HTR-8/SVneo (cell line): Measurements from ENCODE around the gene CAMK2D.

Experiments used
- DNase-seq: peaks from one replicate; pipeline ENCODE4 v3.0.0; 2011; ENCODE audit warnings: low spot score, mixed read lengths; ENCODE audit not compliant: insufficient read length
- FAIRE-seq: peaks from 2 replicates; lab custom pipeline; 2011; peaks lifted over from hg19 to GRCh38; lab: Jason Lieb, UNC

CAMK2D gene

DNA sequence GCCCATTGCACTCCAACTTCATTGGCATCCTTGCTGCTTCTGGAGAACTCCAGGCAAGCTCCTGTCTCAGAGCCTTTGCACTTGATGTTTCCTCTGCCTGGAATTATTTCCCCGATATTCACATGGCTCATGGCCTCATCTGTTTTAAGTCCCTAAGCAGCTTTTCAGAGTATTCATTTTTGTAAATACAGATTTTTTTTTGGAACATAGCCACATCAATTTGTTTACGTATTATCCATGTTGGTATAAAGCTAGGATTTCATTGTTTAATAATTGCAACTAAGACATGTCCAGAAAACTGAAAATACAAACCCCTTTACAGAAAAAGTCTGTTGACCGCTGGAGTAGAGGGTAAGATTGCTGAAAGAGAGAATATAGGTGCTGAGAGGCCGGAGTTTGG, 142.0 kb downstream of the CAMK2D start:
- no peak for DNase-seq
- FAIRE-seq, result no peak

DNA sequence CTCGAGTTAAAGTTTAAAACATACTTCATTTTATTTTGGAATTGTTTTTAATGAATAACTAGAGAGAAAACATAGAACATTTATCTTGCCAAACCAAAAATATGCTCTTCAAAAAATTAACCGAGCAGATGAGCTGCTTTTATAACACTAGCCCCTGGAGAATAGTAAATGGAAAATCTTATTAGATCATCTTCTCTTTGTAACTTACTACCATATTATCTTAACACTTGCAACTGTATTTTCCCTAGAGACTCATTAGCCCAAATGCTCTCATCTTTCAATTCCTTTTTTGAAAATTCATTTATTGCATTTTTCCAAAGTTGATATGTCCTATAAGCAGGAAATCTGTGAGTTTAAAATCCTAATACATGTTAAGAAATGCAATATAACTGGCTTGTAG, 143.3 kb downstream of the CAMK2D start:
- FAIRE-seq (no peak), DNase-seq (no peak)

DNA sequence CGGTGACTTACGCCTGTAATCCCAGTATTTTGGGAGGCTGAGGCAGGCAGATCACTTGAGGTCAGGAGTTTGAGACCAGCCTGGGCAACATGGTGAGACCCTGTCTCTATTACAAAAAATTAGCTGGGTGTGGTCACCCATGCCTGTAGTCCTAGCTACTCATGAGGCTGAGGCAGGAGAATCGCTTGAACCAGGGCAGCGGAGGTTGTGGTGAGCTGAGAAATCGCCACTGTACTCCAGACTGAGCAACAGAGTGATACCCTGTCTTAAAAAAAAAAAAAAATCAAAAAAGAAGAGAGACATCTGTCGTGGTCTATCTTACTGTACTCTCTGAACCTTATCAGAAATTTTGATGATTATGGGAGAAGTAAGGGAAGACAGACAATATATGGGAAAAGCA, 144.3 kb downstream of the CAMK2D start:
- DNase-seq (no peak), FAIRE-seq (no peak)

GRCh38 chr4:113616443-113616842, 145.1 kb downstream of the CAMK2D start:
- DNase-seq (no peak), FAIRE-seq (no peak)

- no peak for DNase-seq
- no peak for FAIRE-seq
Measured at GRCh38 chr4:113614414-113614813, 147.1 kb downstream of the CAMK2D start.

- DNase-seq (no peak), FAIRE-seq (no peak)
Measured at GRCh38 chr4:113613503-113613902, 148.0 kb downstream of the CAMK2D start.

DNA sequence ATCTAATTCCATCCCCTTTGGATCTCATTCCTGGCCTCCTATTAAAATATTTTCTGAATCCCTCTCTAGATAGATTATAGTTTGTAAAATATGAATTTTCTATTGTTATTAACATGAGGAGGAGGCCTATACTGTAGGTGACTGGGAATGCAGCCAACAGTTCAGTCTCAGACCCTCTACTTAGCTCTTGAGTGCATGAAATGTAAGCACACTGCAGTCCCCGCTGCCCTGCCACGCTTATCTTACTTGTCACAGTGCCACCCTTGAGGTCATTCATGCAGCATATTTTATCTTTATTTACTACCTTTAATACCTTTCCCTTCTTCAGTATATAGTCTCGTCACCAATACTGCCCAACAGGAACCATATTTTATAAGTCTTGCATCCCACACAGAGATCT, 151.0 kb downstream of the CAMK2D start:
- FAIRE-seq (no peak), DNase-seq (no peak)

GRCh38 chr4:113607998-113608397, 153.5 kb downstream of the CAMK2D start:
- FAIRE-seq (no peak), DNase-seq (no peak)

DNA sequence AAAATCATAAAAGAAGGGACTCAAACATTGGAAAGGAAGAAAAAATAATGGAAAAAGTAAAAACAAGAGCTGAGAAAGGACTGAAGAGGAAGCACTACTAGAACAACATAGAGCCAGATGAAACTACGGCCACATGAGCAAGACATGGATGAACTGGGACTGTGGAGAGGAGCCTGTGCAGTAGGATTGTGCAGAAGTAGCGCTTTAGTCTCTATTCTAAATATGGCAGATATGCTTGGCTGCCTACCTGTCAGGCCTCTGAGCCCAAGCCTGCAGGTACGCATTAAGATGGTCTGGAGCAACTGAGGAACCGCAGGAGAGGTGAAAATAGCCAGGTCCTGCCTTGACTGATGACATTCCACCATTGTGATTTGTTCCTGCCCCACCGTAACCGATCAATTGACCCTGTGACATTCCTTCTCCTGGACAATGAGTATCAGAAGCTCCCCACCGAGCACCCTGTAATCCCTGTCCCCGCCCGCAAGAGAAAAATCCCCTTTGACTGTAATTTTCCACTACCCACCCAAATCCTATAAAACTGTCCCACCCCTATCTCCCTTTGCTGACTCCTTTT, 154.3 kb downstream of the CAMK2D start:
- DNase-seq, result no peak
- FAIRE-seq, result no peak

- FAIRE-seq, result no peak
- no peak for DNase-seq
Measured at GRCh38 chr4:113604955-113605354, 156.6 kb downstream of the CAMK2D start.

DNA sequence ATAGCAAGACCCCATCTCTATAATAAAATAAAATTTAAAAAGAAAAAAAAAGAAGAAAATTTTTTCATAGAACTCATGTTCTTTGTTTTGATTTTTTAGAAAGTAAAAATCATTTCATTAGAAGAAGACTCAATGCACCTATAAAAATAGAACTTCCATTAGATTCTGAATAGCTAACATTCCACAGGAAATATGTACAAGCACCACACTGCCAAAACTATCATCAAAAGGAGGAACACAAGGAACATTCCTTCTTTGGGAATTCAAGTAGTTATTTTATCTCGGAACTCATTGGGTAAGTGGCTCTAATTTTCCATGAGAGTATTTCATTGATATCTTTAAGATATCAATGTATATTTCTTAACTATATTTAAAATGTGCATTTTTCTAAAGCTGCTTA, 157.6 kb downstream of the CAMK2D start:
- DNase-seq (no peak), FAIRE-seq (no peak)

GRCh38 chr4:113602646-113603228, 158.8 kb downstream of the CAMK2D start:
- no peak for DNase-seq
- FAIRE-seq, result no peak

- DNase-seq (no peak), FAIRE-seq (no peak)
Measured at GRCh38 chr4:113601636-113602035, 159.9 kb downstream of the CAMK2D start.

DNA sequence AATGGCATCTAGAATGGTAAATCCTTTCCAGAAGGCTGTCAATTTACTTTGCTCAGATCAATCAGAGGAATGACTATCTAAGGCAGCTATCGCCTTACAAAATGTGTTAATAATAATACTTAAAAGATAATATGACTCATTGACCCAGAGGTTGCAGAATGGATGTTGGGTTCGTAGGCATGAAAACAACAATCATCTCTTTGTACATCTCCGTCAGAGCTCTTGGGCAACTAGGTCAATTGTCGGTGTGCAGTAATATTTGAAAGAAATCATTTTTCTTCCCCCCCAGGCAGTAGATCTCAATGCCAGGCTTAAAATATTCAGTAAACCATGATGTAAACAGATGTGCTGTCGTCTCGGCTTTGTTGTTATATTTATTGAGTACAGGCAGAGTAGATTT, 165.1 kb downstream of the CAMK2D start:
- FAIRE-seq, result no peak
- DNase-seq, result no peak

GRCh38 chr4:113594231-113594556, 167.3 kb downstream of the CAMK2D start:
- no peak for FAIRE-seq
- DNase-seq, result no peak

GRCh38 chr4:113593400-113594230, 167.9 kb downstream of the CAMK2D start:
- FAIRE-seq (peak; percentile 69), DNase-seq (no peak)

- DNase-seq, result no peak
- FAIRE-seq, result no peak
Measured at GRCh38 chr4:113591982-113592381, 169.6 kb downstream of the CAMK2D start.

GRCh38 chr4:113588895-113589668, 172.5 kb downstream of the CAMK2D start:
- DNase-seq, result no peak
- FAIRE-seq, result no peak

DNA sequence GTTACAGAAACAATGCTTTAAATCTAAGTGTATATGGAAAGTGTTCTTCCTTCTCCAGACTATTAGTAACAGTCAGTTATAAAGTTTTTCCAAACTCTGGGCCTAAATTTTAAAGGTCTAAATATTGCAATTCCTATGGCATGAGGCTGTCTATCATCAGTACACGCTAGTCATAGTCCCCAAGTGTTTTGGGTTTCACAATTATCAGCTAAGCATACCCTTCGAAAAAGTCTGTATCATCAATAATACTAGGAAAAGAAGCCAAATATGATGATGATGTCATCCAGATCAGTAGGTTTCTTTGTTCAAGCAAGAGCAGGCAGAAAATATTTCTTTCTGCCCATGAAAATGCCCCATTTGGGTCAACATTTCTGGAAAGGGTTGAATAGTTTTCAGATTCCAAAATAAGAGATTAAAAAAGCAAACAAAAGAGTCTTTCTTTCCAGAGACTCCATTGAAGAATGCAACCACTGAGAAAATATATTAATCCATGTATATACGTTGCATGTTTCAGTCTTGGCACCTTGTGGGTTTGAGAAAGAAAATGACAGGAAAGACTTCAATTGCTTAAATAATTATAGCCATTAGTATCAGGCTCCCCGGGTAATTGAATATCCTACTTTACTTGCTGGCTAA, 173.8 kb downstream of the CAMK2D start:
- DNase-seq, result no peak
- no peak for FAIRE-seq

DNA sequence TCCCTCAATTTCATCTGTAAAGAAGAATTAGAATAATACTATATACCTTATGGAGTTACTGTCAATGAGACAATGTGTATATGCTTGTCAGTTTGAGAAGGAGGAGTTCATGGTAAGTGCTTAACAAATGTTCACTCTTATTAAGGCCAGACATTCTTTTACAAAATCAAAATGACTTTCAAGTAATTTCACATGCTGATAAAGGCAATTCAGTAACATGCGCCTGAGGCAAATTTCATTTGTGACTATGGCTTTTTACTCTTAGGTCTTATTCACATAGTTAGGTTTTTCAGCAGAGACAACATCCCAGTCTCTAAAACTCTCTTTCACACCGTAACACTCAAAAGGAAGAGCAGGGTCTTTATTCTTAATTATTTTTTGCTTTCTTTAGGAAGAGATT, 174.4 kb downstream of the CAMK2D start:
- no peak for FAIRE-seq
- DNase-seq, result no peak

- FAIRE-seq (no peak), DNase-seq (no peak)
Measured at GRCh38 chr4:113586072-113586471, 175.5 kb downstream of the CAMK2D start.
